Bronchial epithelial cell (primary cell): ENCODE results near the gene LMCD1. TPM values are rescaled to one million over a fixed set of nuclear protein-coding genes. Genes with fewer than 3 reads are reported as not detected.

Source experiments
- DNase-seq: peaks from one replicate; pipeline ENCODE4 v3.0.0-alpha.2; 2010; ENCODE audit warnings: low read depth
- FAIRE-seq: peaks from 2 replicates; lab custom pipeline; 2011; peaks lifted over from hg19 to GRCh38; lab: Jason Lieb, UNC
- H3K27me3 ChIP-seq: 2 replicates; pipeline ENCODE4 v1.5.1; 2011; ENCODE audit warnings: low read length; ENCODE audit not compliant: control insufficient read depth, insufficient read depth
- H3K36me3 ChIP-seq: 2 replicates; pipeline ENCODE4 v1.5.1; 2011; ENCODE audit warnings: low read length; ENCODE audit not compliant: control insufficient read depth, insufficient read depth
- H3K4me3 ChIP-seq: 2 replicates; pipeline ENCODE4 v1.5.1; 2011; ENCODE audit warnings: mild to moderate bottlenecking, low read depth, low read length, control low read depth
- total RNA-seq: library from RNA; depleted of rRNA; stranded (reverse); fragments of >200 nt; gene quantifications from 2 replicates; pipeline ENCODE4 v1.2.1, GENCODE V29; 2014
- TF ChIP-seq, protein P1 (sequence below): IDR thresholded peaks from 2 replicates; pipeline ENCODE4 v1.5.1; 2011; ENCODE audit warnings: mild to moderate bottlenecking, moderate library complexity, low read length, control low read depth, inconsistent platforms; ENCODE audit not compliant: insufficient read depth, severe bottlenecking

LMCD1 gene
- total RNA-seq, 1 donor from 2014 or later, result 2.6 TPM

DNA sequence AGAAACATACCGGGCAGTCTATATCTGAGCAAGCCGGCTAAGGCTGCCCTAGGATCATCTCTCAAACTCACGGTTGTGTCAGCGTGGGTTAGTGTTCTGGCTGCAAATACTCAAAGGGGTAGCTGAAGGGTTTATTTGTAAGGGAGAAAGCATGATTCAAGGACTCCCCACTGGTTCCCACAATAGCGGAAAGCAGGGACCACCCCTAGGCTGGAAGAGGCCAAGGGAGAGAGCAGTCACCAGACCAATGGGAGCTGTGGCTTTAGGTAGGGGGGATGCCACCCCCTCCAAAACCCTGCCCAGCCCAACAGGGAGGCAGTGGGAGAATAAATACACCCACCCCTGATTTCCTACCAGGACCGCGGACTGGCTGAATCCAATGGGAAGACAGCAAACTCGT, 7.3 kb upstream of the LMCD1 start:
- TF ChIP-seq, protein P1, sequence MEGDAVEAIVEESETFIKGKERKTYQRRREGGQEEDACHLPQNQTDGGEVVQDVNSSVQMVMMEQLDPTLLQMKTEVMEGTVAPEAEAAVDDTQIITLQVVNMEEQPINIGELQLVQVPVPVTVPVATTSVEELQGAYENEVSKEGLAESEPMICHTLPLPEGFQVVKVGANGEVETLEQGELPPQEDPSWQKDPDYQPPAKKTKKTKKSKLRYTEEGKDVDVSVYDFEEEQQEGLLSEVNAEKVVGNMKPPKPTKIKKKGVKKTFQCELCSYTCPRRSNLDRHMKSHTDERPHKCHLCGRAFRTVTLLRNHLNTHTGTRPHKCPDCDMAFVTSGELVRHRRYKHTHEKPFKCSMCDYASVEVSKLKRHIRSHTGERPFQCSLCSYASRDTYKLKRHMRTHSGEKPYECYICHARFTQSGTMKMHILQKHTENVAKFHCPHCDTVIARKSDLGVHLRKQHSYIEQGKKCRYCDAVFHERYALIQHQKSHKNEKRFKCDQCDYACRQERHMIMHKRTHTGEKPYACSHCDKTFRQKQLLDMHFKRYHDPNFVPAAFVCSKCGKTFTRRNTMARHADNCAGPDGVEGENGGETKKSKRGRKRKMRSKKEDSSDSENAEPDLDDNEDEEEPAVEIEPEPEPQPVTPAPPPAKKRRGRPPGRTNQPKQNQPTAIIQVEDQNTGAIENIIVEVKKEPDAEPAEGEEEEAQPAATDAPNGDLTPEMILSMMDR, result no peak
- Histone ChIP-seq H3K36me3 (no peaks in the 10 kb centered on the region), H3K27me3 (no peaks in the 10 kb centered on the region), H3K4me3 (no peak overlapping the region)
- DNase-seq, result no peak
- FAIRE-seq, result no peak

DNA sequence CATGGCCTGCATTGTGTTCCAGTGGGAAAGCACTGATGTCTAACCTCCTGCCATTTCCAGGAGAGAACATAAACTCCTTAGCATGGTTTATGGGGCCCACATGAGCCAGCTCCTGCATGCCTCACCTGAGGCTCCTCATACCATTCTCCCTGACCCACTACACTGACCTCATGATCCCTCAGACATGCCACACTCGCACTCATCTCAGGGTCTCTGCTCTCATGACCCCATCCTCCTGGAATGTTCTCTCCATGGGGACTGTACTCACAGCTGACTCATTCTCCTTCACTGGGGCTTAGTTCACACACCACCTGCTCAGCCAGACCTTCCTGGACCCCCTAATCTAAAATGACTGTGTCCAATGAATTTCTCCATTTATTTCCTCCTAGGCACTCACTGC, 4.0 kb upstream of the LMCD1 start:
- FAIRE-seq (no peak), DNase-seq (peak; percentile 77)
- no peak overlapping the region for H3K4me3 ChIP-seq
- H3K27me3 ChIP-seq, result no peaks in the 10 kb centered on the region
- H3K36me3 ChIP-seq, result no peaks in the 10 kb centered on the region
- TF ChIP-seq, protein P1, result no peak

DNA sequence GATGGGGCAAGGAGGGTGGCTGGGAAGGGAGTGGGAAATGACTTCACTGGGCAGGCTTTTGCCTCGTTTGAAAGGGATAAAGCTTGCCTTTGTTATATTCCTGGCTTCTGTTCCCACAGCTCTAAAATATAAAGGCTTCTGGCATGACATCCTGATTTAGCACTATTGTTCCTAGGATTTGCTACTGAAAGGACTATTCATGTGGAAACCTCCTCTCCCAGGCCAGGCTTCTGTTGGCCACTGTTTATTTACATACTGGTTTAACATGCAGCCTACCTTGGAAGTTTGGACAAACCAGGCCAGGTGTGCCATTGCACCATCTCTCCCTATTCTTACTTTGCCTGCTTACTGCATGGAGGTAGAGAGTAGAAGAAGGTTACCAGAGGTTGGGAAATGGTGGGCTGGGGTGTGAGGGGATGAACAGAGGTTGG, 2.4 kb upstream of the LMCD1 start:
- TF ChIP-seq, protein P1, result no peak
- FAIRE-seq (no peak), DNase-seq (no peak)
- Histone ChIP-seq H3K4me3 (no peak overlapping the region), H3K36me3 (no peaks in the 10 kb centered on the region), H3K27me3 (no peaks in the 10 kb centered on the region)

DNA sequence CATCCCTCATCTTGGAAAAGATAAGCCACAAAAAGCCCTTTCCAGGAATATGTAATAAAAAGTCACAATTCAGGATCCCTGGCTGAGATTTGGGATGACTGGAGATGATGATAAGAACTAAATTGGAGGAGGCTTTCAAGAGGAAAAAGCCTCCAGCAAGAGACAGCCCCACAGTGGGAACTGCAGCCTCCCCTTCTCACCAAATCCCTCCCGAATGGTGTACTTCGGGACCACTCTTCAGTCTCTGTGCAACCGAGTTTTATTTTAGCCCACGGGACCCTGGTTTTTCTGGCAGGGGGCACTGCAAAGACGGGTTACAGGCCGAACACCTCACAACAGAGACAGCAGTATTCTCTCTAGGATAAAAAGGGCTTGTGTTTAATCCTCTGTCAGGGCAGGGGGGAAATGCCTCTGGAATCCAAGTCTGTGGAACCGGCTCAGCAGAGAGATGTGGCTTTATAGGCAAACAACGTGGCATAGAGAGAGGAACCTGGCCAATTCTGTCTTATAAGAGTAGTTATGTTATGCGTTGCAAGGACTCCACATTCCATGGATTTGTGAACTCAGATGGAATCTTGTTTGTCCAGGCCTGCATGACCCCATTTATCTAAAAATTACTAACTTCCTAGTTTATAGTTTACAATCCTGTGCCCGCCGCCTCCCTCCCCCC, 1.2 kb upstream of the LMCD1 start:
- H3K4me3 ChIP-seq, result no peak overlapping the region
- FAIRE-seq, result no peak
- DNase-seq, result no peak
- H3K36me3 ChIP-seq, result no peaks in the 10 kb centered on the region
- H3K27me3 ChIP-seq, result no peaks in the 10 kb centered on the region
- TF ChIP-seq, protein P1, result no peak

- no peaks in the 10 kb centered on the region for H3K36me3 ChIP-seq
- FAIRE-seq (no peak), DNase-seq (no peak)
- H3K27me3 ChIP-seq, result no peaks in the 10 kb centered on the region
- TF ChIP-seq, protein P1, result no peak
- H3K4me3 ChIP-seq, result peak overlapping the region; percentile 43
Observed at GRCh38 chr3:8500989-8501370, 643 bp upstream of the LMCD1 start.

DNA sequence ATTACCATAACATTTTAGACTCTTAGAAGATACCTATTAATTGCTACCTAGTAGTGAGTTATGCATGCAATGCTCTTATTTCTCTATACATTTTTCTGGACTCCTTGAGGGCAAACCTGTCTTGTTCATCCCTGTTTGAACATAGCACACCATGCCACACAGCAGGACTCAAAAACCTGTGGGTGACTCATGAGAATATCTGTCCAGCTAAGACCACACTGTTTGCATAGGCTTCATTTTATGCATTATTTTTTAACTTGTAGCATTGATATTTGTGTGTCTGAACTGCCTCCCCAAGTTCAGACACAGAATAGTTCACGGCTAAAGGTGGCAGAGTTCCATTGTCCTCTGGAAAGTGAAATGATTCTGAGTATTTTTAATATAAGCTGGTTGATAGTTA, 1.8 kb downstream of the LMCD1 start:
- H3K27me3 ChIP-seq, result no peaks in the 10 kb centered on the region
- FAIRE-seq (no peak), DNase-seq (peak; percentile 82)
- TF ChIP-seq, protein P1, result no peak
- H3K4me3 ChIP-seq, result no peak overlapping the region
- no peaks in the 10 kb centered on the region for H3K36me3 ChIP-seq
